ENCODE measurements around the gene CTNND2. TPM values are rescaled to one million over a fixed set of nuclear protein-coding genes. Genes with fewer than 3 reads are reported as not detected.

The CTNND2 gene
- polyA plus RNA-seq, 2 donors: 0.09 TPM; not detected in 1

- Histone ChIP-seq H3K27ac (ENCODE audit: low read depth in 2 of 2, low read length in 1 of 2) (no peak overlapping the region), H3K4me3 (ENCODE audit: low read depth in 1 of 2, low read length in 2 of 2) (no peak overlapping the region), H3K27me3 (ENCODE audit: control insufficient read depth in 1 of 2, insufficient read depth in 2 of 2, low read length in 2 of 2) (no peaks in the 10 kb centered on the region), H3K36me3 (ENCODE audit: control insufficient read depth in 2 of 2, insufficient read depth in 2 of 2, low read length in 1 of 2) (no peaks in the 10 kb centered on the region), H3K4me1 (ENCODE audit: control insufficient read depth in 2 of 2, insufficient read depth in 2 of 2, low read length in 1 of 2) (no peaks in the 10 kb centered on the region), H3K9me3 (ENCODE audit: control insufficient read depth in 2 of 2, insufficient read depth in 1 of 2, low read depth in 1 of 2, low read length in 1 of 2) (no peaks in the 10 kb centered on the region)
- 76 to 88% methylated on average over 2 of the region's 2 CpGs for whole genome bisulfite sequencing, 2 donors
Observed at GRCh38 chr5:11037941-11038340, 866.3 kb downstream of the CTNND2 start.

DNA sequence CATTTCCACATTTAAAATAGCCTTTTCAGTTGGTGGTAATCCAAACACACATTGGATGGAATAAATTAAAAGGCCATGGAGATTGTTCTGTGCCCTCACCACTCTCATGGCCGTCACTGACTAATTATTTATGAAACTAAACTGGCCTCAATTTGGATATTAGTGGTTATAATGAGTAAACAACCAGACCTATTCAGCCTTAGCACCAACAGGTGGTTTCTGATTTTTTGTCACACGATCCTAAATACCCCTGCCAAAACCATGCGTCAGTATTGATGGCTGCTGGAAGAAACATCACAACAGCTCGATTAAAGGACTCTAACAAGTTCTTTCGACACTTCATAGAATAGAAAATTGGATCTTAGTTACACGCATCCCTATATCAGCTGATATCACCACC is 867.2 kb downstream of the CTNND2 start:
- H3K27me3 ChIP-seq (ENCODE audit: control insufficient read depth in 1 of 2, insufficient read depth in 2 of 2, low read length in 2 of 2): no peaks in the 10 kb centered on the region
- no peak overlapping the region for H3K4me3 ChIP-seq (ENCODE audit: low read depth in 1 of 2, low read length in 2 of 2)
- no peak overlapping the region for H3K27ac ChIP-seq (ENCODE audit: low read depth in 2 of 2, low read length in 1 of 2)
- 76 to 78% methylated on average over 6 of the region's 6 CpGs for WGBS, 2 donors
- H3K4me1 ChIP-seq (ENCODE audit: control insufficient read depth in 2 of 2, insufficient read depth in 2 of 2, low read length in 1 of 2): no peaks in the 10 kb centered on the region
- H3K9me3 ChIP-seq (ENCODE audit: control insufficient read depth in 2 of 2, insufficient read depth in 1 of 2, low read depth in 1 of 2, low read length in 1 of 2): no peaks in the 10 kb centered on the region
- no peaks in the 10 kb centered on the region for H3K36me3 ChIP-seq (ENCODE audit: control insufficient read depth in 2 of 2, insufficient read depth in 2 of 2, low read length in 1 of 2)

- H3K4me1 ChIP-seq (ENCODE audit: control insufficient read depth in 2 of 2, insufficient read depth in 2 of 2, low read length in 1 of 2): no peaks in the 10 kb centered on the region
- no peak overlapping the region for H3K27ac ChIP-seq (ENCODE audit: low read depth in 2 of 2, low read length in 1 of 2)
- H3K9me3 ChIP-seq (ENCODE audit: control insufficient read depth in 2 of 2, insufficient read depth in 1 of 2, low read depth in 1 of 2, low read length in 1 of 2): no peaks in the 10 kb centered on the region
Observed at GRCh38 chr5:11030671-11031070, 873.6 kb downstream of the CTNND2 start.

DNA sequence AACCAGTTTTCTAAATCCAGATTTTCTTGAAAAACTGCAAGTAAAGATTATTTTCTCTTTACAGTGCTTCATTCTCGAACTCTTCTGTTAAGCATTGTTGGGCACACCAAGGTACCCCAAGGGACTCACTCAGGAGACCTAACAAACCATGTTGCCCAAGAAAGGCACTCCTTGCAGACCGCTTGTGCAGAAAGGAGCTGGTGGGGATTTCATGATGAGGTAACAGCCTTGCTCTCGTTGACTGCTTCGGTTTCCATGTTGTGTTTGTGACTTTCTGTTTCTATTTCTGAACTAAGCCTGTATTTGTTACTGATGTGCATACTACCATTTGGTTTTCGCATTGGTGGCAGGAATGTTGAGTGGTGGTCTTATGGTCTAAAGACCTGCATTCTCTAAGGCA is 876.6 kb downstream of the CTNND2 start:
- Histone ChIP-seq H3K27me3 (ENCODE audit: control insufficient read depth in 1 of 2, insufficient read depth in 2 of 2, low read length in 2 of 2) (no peaks in the 10 kb centered on the region), H3K4me3 (ENCODE audit: low read depth in 1 of 2, low read length in 2 of 2) (no peak overlapping the region), H3K36me3 (ENCODE audit: control insufficient read depth in 2 of 2, insufficient read depth in 2 of 2, low read length in 1 of 2) (no peaks in the 10 kb centered on the region), H3K9me3 (ENCODE audit: control insufficient read depth in 2 of 2, insufficient read depth in 1 of 2, low read depth in 1 of 2, low read length in 1 of 2) (no peaks in the 10 kb centered on the region), H3K4me1 (ENCODE audit: control insufficient read depth in 2 of 2, insufficient read depth in 2 of 2, low read length in 1 of 2) (no peaks in the 10 kb centered on the region), H3K27ac (ENCODE audit: low read depth in 2 of 2, low read length in 1 of 2) (no peak overlapping the region)
- WGBS, 2 donors: 73 to 81% methylated on average over 5 of the region's 5 CpGs

More at GRCh38 chr5:11030671-11031070, 873.6 kb downstream of the CTNND2 start:
- no peak overlapping the region for H3K4me3 ChIP-seq (ENCODE audit: low read depth in 1 of 2, low read length in 2 of 2)
- H3K27me3 ChIP-seq (ENCODE audit: control insufficient read depth in 1 of 2, insufficient read depth in 2 of 2, low read length in 2 of 2): no peaks in the 10 kb centered on the region
- no peaks in the 10 kb centered on the region for H3K36me3 ChIP-seq (ENCODE audit: control insufficient read depth in 2 of 2, insufficient read depth in 2 of 2, low read length in 1 of 2)

DNA sequence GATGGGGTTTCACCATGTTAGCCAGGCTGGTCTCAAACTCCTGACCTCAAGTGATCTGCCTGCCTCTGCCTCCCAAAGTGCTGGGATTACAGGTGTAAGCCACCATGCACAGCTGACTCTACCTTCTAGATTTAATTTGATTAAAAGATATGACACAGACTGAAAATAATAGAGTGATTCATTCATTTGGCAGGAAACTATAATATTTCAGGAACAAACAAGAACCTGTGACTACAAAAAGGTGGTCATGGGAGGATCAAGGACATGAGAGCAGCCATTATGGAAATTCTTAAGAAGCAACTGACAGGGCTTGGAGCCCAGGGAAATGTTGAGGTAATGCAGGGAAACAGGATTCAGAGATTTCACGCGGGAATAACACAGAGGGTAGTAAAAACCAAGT is 877.7 kb downstream of the CTNND2 start:
- Histone ChIP-seq H3K36me3 (ENCODE audit: control insufficient read depth in 2 of 2, insufficient read depth in 2 of 2, low read length in 1 of 2) (no peaks in the 10 kb centered on the region), H3K27ac (ENCODE audit: low read depth in 2 of 2, low read length in 1 of 2) (no peak overlapping the region), H3K27me3 (ENCODE audit: control insufficient read depth in 1 of 2, insufficient read depth in 2 of 2, low read length in 2 of 2) (no peaks in the 10 kb centered on the region), H3K9me3 (ENCODE audit: control insufficient read depth in 2 of 2, insufficient read depth in 1 of 2, low read depth in 1 of 2, low read length in 1 of 2) (no peaks in the 10 kb centered on the region), H3K4me3 (ENCODE audit: low read depth in 1 of 2, low read length in 2 of 2) (no peak overlapping the region), H3K4me1 (ENCODE audit: control insufficient read depth in 2 of 2, insufficient read depth in 2 of 2, low read length in 1 of 2) (no peaks in the 10 kb centered on the region)
- WGBS, 2 donors: 89 to 94% methylated on average over 2 of the region's 2 CpGs

DNA sequence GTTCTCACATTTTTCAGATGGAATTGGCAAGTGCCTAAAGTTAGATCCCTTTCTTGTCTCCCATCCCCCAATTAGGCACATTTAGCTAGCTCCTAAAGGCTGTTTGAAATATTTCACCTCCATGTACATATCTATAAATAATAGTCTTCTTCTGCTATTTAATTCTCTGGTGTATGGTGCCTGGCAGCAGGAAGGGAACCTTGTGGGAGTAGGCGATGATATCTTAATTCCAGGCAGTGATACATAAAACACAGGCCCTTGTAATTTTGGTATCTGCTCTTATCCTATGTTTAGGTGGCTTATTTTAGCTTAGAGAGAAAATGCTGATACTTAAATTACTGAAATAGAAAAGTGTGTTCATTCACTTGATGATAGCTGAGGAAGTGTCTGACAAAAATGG is 880.3 kb downstream of the CTNND2 start:
- 74 to 85% methylated on average over 1 of the region's 1 CpG for WGBS, 2 donors
- Histone ChIP-seq H3K36me3 (ENCODE audit: control insufficient read depth in 2 of 2, insufficient read depth in 2 of 2, low read length in 1 of 2) (no peaks in the 10 kb centered on the region), H3K4me3 (ENCODE audit: low read depth in 1 of 2, low read length in 2 of 2) (no peak overlapping the region), H3K27me3 (ENCODE audit: control insufficient read depth in 1 of 2, insufficient read depth in 2 of 2, low read length in 2 of 2) (no peaks in the 10 kb centered on the region), H3K9me3 (ENCODE audit: control insufficient read depth in 2 of 2, insufficient read depth in 1 of 2, low read depth in 1 of 2, low read length in 1 of 2) (no peaks in the 10 kb centered on the region), H3K27ac (ENCODE audit: low read depth in 2 of 2, low read length in 1 of 2) (no peak overlapping the region), H3K4me1 (ENCODE audit: control insufficient read depth in 2 of 2, insufficient read depth in 2 of 2, low read length in 1 of 2) (no peaks in the 10 kb centered on the region)

DNA sequence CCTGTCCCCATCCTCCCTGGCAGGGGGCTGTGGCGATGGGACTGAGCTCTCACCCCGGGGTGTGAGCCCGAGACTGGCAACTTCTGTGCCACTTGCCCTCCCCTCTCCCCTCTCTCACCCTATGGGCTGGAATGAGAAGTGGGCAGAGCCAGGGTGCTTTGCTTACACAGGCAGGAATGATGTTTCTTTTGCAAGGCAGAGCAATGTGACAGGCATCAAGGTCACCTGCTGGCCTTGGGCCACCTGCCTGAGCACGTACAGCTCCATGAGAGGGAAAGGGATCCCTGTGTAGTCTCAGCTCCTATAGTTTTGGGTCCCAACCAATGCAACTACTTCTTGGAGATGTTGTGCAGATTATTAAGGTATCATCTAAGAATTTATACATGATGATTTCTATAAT is 890.5 kb downstream of the CTNND2 start:
- H3K36me3 ChIP-seq (ENCODE audit: control insufficient read depth in 2 of 2, insufficient read depth in 2 of 2, low read length in 1 of 2): no peaks in the 10 kb centered on the region
- H3K9me3 ChIP-seq (ENCODE audit: control insufficient read depth in 2 of 2, insufficient read depth in 1 of 2, low read depth in 1 of 2, low read length in 1 of 2): no peaks in the 10 kb centered on the region
- no peak overlapping the region for H3K27ac ChIP-seq (ENCODE audit: low read depth in 2 of 2, low read length in 1 of 2)
- H3K4me3 ChIP-seq (ENCODE audit: low read depth in 1 of 2, low read length in 2 of 2): no peak overlapping the region
- 74 to 75% methylated on average over 4 of the region's 4 CpGs for WGBS, 2 donors
- H3K27me3 ChIP-seq (ENCODE audit: control insufficient read depth in 1 of 2, insufficient read depth in 2 of 2, low read length in 2 of 2): peaks cover 0 to 3% of the 10 kb centered on the region in 2 donors
- H3K4me1 ChIP-seq (ENCODE audit: control insufficient read depth in 2 of 2, insufficient read depth in 2 of 2, low read length in 1 of 2): no peaks in the 10 kb centered on the region

GRCh38 chr5:11012295-11012694 is 892.0 kb downstream of the CTNND2 start:
- no peak overlapping the region for H3K27ac ChIP-seq (ENCODE audit: low read depth in 2 of 2, low read length in 1 of 2)
- no peak overlapping the region for H3K4me3 ChIP-seq (ENCODE audit: low read depth in 1 of 2, low read length in 2 of 2)
- H3K27me3 ChIP-seq (ENCODE audit: control insufficient read depth in 1 of 2, insufficient read depth in 2 of 2, low read length in 2 of 2): no peaks in the 10 kb centered on the region
- WGBS, 2 donors: 76 to 78% methylated on average over 7 of the region's 7 CpGs
- no peaks in the 10 kb centered on the region for H3K36me3 ChIP-seq (ENCODE audit: control insufficient read depth in 2 of 2, insufficient read depth in 2 of 2, low read length in 1 of 2)
- no peaks in the 10 kb centered on the region for H3K9me3 ChIP-seq (ENCODE audit: control insufficient read depth in 2 of 2, insufficient read depth in 1 of 2, low read depth in 1 of 2, low read length in 1 of 2)
- H3K4me1 ChIP-seq (ENCODE audit: control insufficient read depth in 2 of 2, insufficient read depth in 2 of 2, low read length in 1 of 2): no peaks in the 10 kb centered on the region

- H3K27ac ChIP-seq (ENCODE audit: low read depth in 2 of 2, low read length in 1 of 2): no peak overlapping the region
- H3K27me3 ChIP-seq (ENCODE audit: control insufficient read depth in 1 of 2, insufficient read depth in 2 of 2, low read length in 2 of 2): no peaks in the 10 kb centered on the region
- H3K4me3 ChIP-seq (ENCODE audit: low read depth in 1 of 2, low read length in 2 of 2): no peak overlapping the region
- 78 to 84% methylated on average over 7 of the region's 7 CpGs for WGBS, 2 donors
- no peaks in the 10 kb centered on the region for H3K9me3 ChIP-seq (ENCODE audit: control insufficient read depth in 2 of 2, insufficient read depth in 1 of 2, low read depth in 1 of 2, low read length in 1 of 2)
- H3K36me3 ChIP-seq (ENCODE audit: control insufficient read depth in 2 of 2, insufficient read depth in 2 of 2, low read length in 1 of 2): no peaks in the 10 kb centered on the region
- no peaks in the 10 kb centered on the region for H3K4me1 ChIP-seq (ENCODE audit: control insufficient read depth in 2 of 2, insufficient read depth in 2 of 2, low read length in 1 of 2)
Observed at GRCh38 chr5:11010429-11011210, 893.6 kb downstream of the CTNND2 start.

GRCh38 chr5:11009576-11009975 is 894.7 kb downstream of the CTNND2 start:
- no peaks in the 10 kb centered on the region for H3K9me3 ChIP-seq (ENCODE audit: control insufficient read depth in 2 of 2, insufficient read depth in 1 of 2, low read depth in 1 of 2, low read length in 1 of 2)
- H3K4me1 ChIP-seq (ENCODE audit: control insufficient read depth in 2 of 2, insufficient read depth in 2 of 2, low read length in 1 of 2): no peaks in the 10 kb centered on the region
- H3K27ac ChIP-seq (ENCODE audit: low read depth in 2 of 2, low read length in 1 of 2): no peak overlapping the region
- H3K36me3 ChIP-seq (ENCODE audit: control insufficient read depth in 2 of 2, insufficient read depth in 2 of 2, low read length in 1 of 2): no peaks in the 10 kb centered on the region
- no peak overlapping the region for H3K4me3 ChIP-seq (ENCODE audit: low read depth in 1 of 2, low read length in 2 of 2)
- 59 to 81% methylated on average over 3 of the region's 3 CpGs for WGBS, 2 donors
- no peaks in the 10 kb centered on the region for H3K27me3 ChIP-seq (ENCODE audit: control insufficient read depth in 1 of 2, insufficient read depth in 2 of 2, low read length in 2 of 2)
